Anterior cingulate cortex (tissue), 58 donors: Measurements from ENCODE around the gene GSKIP.
"Not testable (repeated sequence)": the region's sequence is repeated elsewhere in the genome, so short reads cannot be mapped to it uniquely, and the experiment has no call there.

Experiments used
- DNase-seq, 58 donors: peaks; one replicate each; lab custom pipeline; 2025; lab: John Stamatoyannopoulos, UW

The GSKIP gene, protein sequence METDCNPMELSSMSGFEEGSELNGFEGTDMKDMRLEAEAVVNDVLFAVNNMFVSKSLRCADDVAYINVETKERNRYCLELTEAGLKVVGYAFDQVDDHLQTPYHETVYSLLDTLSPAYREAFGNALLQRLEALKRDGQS

GRCh38 chr14:96362965-96363750 is at the start of gene GSKIP, which contains the start of gene ATG2B:
TSS of gene GSKIP (plus strand) at chr14:96363526. CDS start at chr14:96382248, 18,722 bp downstream.
TSS of gene ATG2B (minus strand) at chr14:96363341. CDS start at chr14:96362976, 365 bp downstream.
- peak; percentile 46 to 96 (median 91) for DNase-seq

DNA sequence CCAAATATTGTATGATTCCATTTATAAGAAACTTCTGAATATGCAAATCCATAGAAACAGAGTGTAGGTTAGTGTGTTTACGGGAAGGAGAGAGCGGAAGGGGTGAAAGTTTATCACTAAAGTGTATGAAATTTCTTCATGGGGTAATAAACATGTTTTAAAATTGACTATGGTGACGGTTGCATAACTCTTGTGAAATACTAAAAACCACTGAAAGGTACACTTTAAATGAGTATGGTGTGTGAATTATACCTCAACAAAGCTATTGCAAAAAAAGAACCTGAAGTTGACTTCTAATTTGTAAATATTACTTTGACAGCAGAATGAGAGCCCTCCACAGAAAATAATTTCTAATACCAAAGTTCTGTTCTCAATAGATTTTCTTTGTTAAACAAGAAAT is 47.2 kb upstream of the GSKIP start:
- DNase-seq = no peak

DNA sequence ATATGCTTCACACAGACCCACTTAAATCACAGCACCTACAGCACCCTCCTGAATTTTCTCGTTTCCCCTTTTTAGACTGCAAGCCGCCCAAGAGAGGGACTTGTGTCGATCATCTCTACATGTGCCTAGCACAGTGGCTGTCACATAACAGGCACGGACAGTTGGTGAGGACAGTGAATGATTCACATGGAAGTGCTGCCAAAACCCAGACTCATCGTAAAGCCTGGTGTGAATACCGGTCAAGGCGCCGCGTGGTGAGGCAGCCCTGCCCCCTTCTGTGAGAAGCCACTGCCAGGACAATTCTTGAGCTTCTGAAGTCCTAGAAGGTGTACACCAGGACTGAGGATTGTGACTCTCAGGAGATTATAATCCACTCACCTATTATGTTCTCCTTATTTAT is 44.5 kb upstream of the GSKIP start:
- peak in 1 of 58 donors; percentile 9 for DNase-seq

DNA sequence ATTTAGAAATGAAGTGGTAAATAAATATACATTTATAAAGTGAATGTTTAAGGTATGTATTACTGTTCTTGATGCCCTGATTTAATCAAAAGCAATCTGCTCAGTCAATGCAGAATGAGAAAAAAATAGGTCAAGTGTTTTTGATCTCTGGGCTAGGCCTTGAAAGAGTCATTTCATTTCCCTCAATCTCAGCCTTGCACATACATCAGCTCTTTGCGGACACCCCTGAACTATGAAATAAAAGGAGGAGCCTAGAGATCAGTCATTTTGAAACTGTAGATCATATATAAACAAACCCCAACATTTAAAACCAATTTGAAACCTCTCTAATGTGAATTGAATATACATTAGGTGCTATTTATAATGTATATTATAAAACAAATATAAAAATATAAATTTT is 42.7 kb upstream of the GSKIP start:
- DNase-seq = no peak

GRCh38 chr14:96324219-96324618 is 39.1 kb upstream of the GSKIP start:
- DNase-seq = no peak

DNA sequence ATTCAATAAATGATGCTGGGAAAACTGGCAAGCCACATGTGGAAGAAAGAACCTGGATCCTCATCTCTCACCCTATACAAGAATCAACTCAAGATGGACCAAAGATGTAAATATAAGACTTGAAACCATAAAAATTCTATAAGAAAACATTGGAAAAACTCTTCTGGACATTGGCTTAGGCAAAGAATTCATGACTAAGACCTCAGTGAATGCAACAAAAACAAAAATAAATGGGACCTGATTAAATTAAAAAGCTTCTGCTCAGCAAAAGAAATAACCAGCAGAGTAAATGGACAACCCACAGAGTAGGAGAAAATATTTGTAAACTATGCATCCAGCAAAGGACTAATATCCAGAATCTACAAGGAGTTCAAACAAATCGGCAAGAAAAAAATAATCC is 24.8 kb upstream of the GSKIP start:
- DNase-seq = no peak

DNA sequence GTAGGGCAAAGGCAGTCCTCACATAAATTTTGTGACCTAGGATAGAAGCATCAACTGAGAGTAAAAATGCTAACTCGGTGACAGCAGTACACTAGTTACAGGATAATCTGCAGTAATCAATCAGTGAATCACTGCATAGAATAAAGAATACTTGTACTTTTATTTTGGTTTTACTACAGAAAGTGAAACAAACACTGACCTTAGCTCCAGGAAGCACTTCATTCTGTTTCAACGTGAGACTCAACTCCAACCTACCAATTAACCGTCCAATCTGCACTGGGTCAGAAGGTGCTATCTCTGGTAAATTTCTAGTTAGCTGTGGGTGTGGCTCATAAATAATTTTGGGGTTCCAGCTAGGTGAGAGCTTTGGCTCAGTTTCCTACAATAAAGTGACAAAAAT is 22.0 kb upstream of the GSKIP start:
- DNase-seq = no peak

- no peak for DNase-seq
Observed at GRCh38 chr14:96345669-96346068, 17.7 kb upstream of the GSKIP start.

DNA sequence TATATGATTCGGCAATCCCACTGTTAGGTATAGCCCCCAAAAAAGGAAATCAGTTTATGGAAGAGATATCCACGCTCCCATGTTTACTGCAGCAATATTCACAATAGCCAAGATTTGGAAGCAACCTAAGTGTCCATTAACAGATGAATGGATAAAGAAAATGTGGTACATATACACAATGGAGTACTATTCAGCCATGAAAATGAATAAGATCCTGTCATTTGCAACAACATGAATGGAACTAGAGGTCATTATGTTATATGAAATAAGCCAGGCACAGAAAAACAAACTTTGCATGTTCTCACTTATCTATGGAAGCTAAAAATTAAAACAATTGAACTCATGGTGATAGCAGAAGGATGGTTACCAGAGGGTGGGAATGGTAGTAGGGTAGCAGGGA is 15.4 kb upstream of the GSKIP start:
- not testable (repeated sequence) for DNase-seq

DNA sequence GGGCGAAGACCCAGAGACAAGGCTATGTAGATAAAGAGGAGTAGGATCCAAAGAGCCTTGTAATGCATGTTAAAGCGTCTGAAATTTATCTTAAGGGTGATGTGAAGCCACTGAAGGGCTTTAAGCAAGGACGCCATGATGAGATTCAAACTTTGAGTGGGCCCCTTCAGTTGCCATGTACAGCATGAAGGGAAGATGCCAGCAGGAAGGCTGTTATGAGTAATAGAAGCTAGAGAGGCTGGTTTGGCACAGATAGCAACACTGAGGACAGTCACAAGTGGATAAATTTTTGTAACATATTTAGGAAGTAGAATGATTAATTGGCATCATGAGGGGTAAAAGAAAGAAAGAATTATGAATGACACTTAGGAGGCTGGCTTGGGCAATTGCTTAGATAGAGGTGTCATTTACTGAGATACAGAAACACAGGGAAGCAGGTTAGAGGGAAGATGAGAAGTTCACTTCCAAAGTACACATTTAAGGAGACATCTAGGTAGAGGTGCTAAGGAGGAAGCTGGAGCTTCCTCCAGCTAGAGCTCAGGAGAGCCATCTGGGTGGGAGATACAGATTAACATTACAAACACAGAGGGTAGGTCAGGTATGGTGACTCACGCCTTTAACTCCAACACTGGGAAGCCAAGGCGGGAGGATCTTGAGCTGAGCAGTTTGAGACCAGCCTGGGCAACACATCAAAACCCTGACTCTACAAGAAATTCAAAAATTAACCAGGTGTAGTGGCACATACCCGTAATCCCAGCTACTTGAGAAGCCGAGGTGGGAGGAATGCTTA is 13.8 kb upstream of the GSKIP start:
- no peak for DNase-seq

GRCh38 chr14:96351986-96352385 is 11.3 kb upstream of the GSKIP start:
- no peak for DNase-seq

- DNase-seq = no peak
Observed at GRCh38 chr14:96352708-96353107, 10.6 kb upstream of the GSKIP start.

GRCh38 chr14:96354246-96354645 is 9.1 kb upstream of the GSKIP start:
- no peak for DNase-seq

DNA sequence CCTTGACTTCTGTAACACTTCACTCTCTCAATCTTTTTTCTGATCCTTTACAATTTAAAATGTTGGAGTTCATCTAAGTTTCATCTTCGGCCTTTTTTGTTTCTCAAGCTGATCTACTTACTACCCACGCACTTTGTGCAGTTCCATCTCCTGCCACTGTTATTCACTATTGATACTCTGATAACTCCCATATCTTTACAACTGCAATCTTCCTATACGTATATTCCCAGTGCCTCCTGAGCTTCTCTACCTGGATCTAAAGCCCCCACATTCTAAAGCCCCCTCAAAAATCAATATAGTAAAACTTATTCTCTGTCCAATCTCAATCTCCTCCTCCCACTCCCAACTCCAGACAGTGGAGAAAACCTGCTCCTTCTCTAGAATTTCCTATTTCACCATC is 6.1 kb upstream of the GSKIP start:
- DNase-seq = no peak

- DNase-seq = no peak
Observed at GRCh38 chr14:96359959-96360358, 3.4 kb upstream of the GSKIP start.

- DNase-seq = peak in 32 of 58 donors; percentile 1 to 63 (median 32)
Observed at GRCh38 chr14:96362071-96362964, 1.0 kb upstream of the GSKIP start.

DNA sequence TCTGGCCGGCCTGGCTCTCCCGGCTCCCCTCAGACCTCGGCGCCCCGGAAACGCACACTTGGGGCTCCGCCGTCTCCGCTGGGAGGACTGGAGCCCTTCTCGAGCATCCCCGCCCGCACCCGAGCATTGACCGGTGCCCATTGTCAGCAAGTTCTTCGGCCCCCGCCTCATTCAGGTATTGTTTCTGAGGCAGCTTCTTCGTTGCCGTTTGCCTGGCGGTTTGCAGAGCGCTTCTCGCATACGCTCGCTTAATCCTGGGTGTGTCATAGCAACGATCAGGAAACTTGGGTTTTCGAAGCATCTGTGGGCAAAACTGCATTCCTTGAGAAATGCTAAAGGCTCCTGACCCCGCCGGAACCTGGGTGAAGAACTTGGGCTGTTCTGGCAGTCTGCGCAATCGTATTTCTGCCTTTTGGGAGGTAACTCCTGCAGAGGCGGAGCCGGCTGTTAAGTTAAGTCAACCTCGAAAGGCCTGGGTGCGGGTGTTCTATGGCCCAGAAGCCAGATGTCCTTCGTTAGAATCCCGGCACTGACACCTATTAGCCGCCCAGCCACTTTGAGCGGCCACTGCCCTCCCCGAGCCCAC is 518 bp downstream of the GSKIP start:
- DNase-seq = peak in 24 of 58 donors; percentile 12 to 70 (median 40)

GRCh38 chr14:96364962-96365361 is 1.6 kb downstream of the GSKIP start:
- no peak for DNase-seq

DNA sequence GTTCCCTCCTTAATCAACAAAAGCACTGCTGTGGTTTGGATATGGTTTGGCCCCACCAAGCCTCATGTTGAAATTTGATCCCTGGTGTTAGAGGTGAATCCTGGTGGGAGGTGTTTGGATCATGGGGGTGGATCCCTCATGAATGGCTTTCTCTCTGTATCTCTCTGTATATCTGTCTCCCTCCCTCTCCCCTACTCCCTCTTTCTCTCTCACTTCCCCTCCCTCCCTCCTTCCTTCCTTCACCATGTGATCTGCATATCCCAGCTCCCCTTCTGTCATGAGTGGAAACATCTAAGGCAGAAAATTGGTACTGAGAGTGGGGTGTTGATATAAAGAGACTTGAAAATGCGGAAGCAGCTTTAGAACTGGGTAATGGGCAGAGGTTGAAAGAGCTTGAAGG is 5.2 kb downstream of the GSKIP start:
- no peak for DNase-seq

DNA sequence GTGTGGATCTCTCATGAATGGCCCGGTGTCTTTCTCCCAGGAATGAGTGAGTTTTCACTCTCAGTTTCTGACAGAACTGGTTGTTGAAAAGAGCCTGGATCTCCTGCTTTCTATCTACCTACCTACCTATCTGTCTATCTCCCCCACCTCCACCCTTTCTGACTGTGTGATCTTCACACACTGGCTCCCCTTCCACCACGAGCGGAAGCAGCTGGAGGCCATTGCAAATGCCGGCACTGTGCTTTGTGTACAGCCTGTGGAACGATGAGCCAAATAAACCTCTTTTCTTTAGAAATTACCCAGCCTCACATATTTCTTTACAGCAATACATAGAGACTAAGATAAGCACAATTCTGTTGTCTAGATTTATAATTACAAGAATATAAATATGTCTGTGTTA is 7.2 kb downstream of the GSKIP start:
- no peak for DNase-seq
